Measurements from ENCODE around the gene MBNL3. TPM values are rescaled to one million over a fixed set of nuclear protein-coding genes. Genes with fewer than 3 reads are reported as not detected.

Gene MBNL3
- total RNA-seq, 4 donors from 2014 or later = 9.2 to 19.0 (median 15.9) TPM

DNA sequence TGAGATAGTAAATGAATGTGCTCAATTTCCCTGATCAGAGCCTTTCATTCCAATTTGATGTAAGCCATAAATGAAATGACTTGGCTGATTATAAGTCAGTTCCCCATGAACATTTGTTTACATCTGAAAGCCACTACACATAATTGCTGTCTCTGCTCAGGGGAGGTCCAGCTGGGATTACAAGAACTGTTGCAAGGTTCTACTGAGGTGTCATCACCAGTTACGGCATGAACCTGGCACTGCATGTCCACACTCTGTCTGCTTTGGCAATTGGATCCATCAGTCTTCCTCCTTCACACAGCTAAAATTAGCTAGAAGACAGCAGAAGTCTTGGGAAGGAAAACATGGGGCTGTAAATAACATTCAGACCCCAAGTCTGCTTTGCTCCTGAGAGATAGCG, 12.8 kb upstream of the MBNL3 start:
- Histone ChIP-seq H3K27me3 (peaks cover 0 to 18% of the 10 kb centered on the region in 2 donors), H3K27ac (no peak overlapping the region), H3K4me1 (no peaks in the 10 kb centered on the region), H3K36me3 (no peaks in the 10 kb centered on the region), H3K4me3 (no peak overlapping the region), H3K9me3 (no peaks in the 10 kb centered on the region)
- TF ChIP-seq POLR2A (IDR thresholded peaks at IDR 0.05) (no peak), EP300 (IDR thresholded peaks at IDR 0.05) (no peak)
- TF ChIP-seq, protein P1, sequence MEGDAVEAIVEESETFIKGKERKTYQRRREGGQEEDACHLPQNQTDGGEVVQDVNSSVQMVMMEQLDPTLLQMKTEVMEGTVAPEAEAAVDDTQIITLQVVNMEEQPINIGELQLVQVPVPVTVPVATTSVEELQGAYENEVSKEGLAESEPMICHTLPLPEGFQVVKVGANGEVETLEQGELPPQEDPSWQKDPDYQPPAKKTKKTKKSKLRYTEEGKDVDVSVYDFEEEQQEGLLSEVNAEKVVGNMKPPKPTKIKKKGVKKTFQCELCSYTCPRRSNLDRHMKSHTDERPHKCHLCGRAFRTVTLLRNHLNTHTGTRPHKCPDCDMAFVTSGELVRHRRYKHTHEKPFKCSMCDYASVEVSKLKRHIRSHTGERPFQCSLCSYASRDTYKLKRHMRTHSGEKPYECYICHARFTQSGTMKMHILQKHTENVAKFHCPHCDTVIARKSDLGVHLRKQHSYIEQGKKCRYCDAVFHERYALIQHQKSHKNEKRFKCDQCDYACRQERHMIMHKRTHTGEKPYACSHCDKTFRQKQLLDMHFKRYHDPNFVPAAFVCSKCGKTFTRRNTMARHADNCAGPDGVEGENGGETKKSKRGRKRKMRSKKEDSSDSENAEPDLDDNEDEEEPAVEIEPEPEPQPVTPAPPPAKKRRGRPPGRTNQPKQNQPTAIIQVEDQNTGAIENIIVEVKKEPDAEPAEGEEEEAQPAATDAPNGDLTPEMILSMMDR (IDR thresholded peaks at IDR 0.05) = no peak
- no peak for DNase-seq (ENCODE audit: low spot score in 2 of 2)
- WGBS, 2 donors = 83 to 100% methylated on average over 2 of the region's 2 CpGs

DNA sequence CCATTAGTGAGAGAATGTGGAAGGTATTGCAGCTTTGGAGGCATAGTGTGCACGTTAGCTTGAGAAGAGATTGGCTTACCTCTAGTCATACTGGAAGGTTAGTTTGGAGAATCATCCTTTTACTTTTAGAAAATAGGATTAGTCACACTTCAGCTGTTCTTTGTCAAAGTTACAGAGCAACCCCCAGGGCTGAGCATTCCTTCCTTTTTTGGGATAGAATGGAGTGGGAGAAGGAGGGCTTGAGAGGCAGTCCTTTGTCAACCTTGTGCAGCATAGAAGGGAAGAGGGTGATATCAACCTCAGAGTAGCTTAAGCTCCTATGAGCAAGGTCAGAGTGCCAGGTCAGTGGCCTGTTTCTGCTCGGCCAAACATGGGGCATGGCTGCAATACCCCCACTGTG, 8.6 kb upstream of the MBNL3 start:
- no peak for DNase-seq (ENCODE audit: low spot score in 2 of 2)
- Histone ChIP-seq H3K9me3 (no peaks in the 10 kb centered on the region), H3K4me3 (no peak overlapping the region), H3K36me3 (no peaks in the 10 kb centered on the region), H3K27ac (no peak overlapping the region), H3K27me3 (peaks cover 0 to 18% of the 10 kb centered on the region in 2 donors), H3K4me1 (no peaks in the 10 kb centered on the region)
- WGBS, 2 donors = 68 to 81% methylated on average over 2 of the region's 2 CpGs
- TF ChIP-seq EP300 (IDR thresholded peaks at IDR 0.05) (no peak), POLR2A (IDR thresholded peaks at IDR 0.05) (no peak)
- TF ChIP-seq, protein P1 (IDR thresholded peaks at IDR 0.05) = no peak

DNA sequence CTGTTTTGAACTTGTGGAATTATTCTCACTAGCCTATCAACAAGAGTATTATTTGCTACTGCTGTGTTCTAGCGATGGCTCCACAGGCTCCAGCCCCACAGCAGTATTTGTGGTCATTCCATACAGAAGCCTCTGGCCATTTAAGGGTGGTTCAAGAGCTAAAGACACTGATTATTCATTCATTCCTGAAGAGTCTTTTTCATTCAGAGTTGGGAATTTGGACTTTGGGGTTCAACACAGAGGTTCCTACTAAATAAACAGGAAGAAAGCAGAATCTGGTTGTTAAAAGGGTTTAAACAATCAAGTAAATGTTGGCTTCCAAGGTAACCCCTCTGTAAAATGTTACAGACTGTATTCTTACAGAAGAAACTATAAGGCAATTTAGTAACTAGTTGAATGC, 4.3 kb upstream of the MBNL3 start:
- 60 to 92% methylated on average over 1 of the region's 1 CpG for WGBS, 2 donors
- H3K27me3 ChIP-seq = peaks cover 0 to 11% of the 10 kb centered on the region in 2 donors
- DNase-seq (ENCODE audit: low spot score in 2 of 2) = no peak
- H3K27ac ChIP-seq = no peak overlapping the region
- no peaks in the 10 kb centered on the region for H3K36me3 ChIP-seq
- no peak for TF ChIP-seq POLR2A (IDR thresholded peaks at IDR 0.05)
- TF ChIP-seq EP300 (IDR thresholded peaks at IDR 0.05) = no peak
- TF ChIP-seq, protein P1 (IDR thresholded peaks at IDR 0.05) = no peak
- H3K4me3 ChIP-seq = no peak overlapping the region
- peaks cover 0 to 3% (median 0%) of the 10 kb centered on the region in 4 donors for H3K4me1 ChIP-seq
- no peaks in the 10 kb centered on the region for H3K9me3 ChIP-seq

- H3K36me3 ChIP-seq = no peaks in the 10 kb centered on the region
- 23 to 64% methylated on average over 3 of the region's 3 CpGs for WGBS, 2 donors
- H3K4me1 ChIP-seq = peaks cover 0 to 16% (median 0%) of the 10 kb centered on the region in 4 donors
- H3K27ac ChIP-seq = no peak overlapping the region
- no peaks in the 10 kb centered on the region for H3K27me3 ChIP-seq
- TF ChIP-seq, protein P1 (IDR thresholded peaks at IDR 0.05) = peak in 2 of 5 experiments; percentile 14 to 22
- TF ChIP-seq POLR2A (IDR thresholded peaks at IDR 0.05) (no peak), EP300 (IDR thresholded peaks at IDR 0.05) (peak in 1 of 2 donors; percentile 41)
- DNase-seq (ENCODE audit: low spot score in 2 of 2) = peak in 1 of 2 donors; percentile 9
- H3K9me3 ChIP-seq = no peaks in the 10 kb centered on the region
- no peak overlapping the region for H3K4me3 ChIP-seq
Measured at GRCh38 chrX:132491191-132491590, 2.4 kb upstream of the MBNL3 start.

DNA sequence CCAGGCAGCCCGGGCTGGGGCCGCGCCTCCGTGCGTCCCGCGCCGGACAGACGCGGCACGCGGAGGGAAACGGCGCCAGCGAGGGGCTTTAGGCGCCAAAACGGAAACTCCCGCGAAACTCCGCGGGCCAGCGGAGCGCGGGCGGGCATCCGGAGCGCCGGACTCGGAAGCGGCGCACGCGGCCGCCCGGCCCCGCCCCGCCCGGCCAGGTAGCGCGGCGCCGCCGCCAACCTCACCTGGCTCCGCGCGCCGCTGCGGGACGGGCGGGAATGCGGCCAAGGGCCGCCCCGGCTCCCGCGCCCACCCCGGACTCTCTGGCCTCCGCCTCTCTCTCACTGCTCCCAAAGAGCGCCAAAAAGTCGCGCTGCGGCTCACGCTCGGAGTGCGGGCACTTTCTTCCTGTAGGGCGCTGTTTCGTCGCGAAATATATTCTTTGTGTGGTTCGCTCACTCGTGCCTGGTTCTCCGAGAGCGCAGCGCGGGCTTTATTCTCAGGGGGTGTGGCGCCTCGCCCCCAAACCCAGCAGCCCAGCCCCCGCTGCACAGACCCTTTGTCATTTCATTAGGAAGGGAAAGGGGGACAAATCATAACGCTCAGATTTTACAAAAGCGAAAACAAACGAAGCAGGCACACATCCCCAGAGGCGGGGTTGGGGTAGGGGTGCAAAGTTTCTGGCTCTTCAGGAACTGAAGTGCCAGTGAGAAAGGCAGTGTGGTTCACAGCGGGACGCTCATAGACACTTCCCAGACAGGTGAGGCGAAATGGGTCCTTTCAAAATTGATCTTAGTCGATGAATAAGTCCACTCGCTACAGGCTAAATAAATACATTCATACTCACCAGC, 961 bp upstream of the MBNL3 start:
- Histone ChIP-seq H3K36me3 (no peaks in the 10 kb centered on the region), H3K4me3 (peak overlapping the region; percentile 30 to 82 (median 54)), H3K4me1 (peaks cover 0 to 18% (median 0%) of the 10 kb centered on the region in 4 donors), H3K9me3 (no peaks in the 10 kb centered on the region), H3K27ac (peak overlapping the region; percentile 52 to 89 (median 84)), H3K27me3 (no peaks in the 10 kb centered on the region)
- peak in 1 of 2 donors; percentile 7 for DNase-seq (ENCODE audit: low spot score in 2 of 2)
- TF ChIP-seq, protein P1 (IDR thresholded peaks at IDR 0.05) = peak in 1 of 5 experiments; percentile 7
- TF ChIP-seq EP300 (IDR thresholded peaks at IDR 0.05) (no peak), POLR2A (IDR thresholded peaks at IDR 0.05) (no peak)
- WGBS, 2 donors = 5 to 50% methylated on average over 4 to 86 of the region's 86 CpGs
